HEK293T (cell line): ENCODE measurements around the gene PRG2.

Experiments used
- ARNT ChIP-seq: fragments of 450-650 bp; IDR thresholded peaks from 2 replicates; pipeline ENCODE4 v1.6.1; 2017; ENCODE audit warnings: mild to moderate bottlenecking
- BHLHE40 ChIP-seq: fragments of 450-650 bp; IDR thresholded peaks from 2 replicates; pipeline ENCODE4 v1.6.1; 2016; ENCODE audit warnings: mild to moderate bottlenecking, moderate library complexity, borderline replicate concordance
- FOXK2 ChIP-seq: fragments of 450-650 bp; IDR thresholded peaks from 2 replicates; pipeline ENCODE4 v1.6.1; 2016; ENCODE audit warnings: mild to moderate bottlenecking
- FOXM1 ChIP-seq: fragments of 450-650 bp; IDR thresholded peaks from 2 replicates; pipeline ENCODE4 v1.6.1; 2017; ENCODE audit warnings: mild to moderate bottlenecking, borderline replicate concordance

- no peak for TF ChIP-seq BHLHE40
- no peak for TF ChIP-seq FOXK2
- TF ChIP-seq ARNT = no peak
- no peak for TF ChIP-seq FOXM1
Observed at GRCh38 chr11:57356268-57356667, 34.2 kb downstream of the PRG2 start.
